NB4 (cell line): Measurements from ENCODE around the gene DNAJC7.

Experiments
- DNase-seq: peaks from one replicate; pipeline ENCODE4 v3.0.0; 2010; ENCODE audit warnings: low read depth
- H3K4me3 ChIP-seq: one replicate; pipeline ENCODE4 v1.5.1; 2011; ENCODE audit warnings: mild to moderate bottlenecking, low read depth, low read length, moderate library complexity
- MYC ChIP-seq: IDR thresholded peaks from 2 replicates; pipeline ENCODE4 v1.6.1; 2011; ENCODE audit warnings: low read depth, low read length
- POLR2A ChIP-seq: IDR thresholded peaks from 2 replicates; pipeline ENCODE4 v1.6.1; 2011; ENCODE audit warnings: mild to moderate bottlenecking; ENCODE audit not compliant: insufficient read length; ENCODE audit errors: extremely low read depth
- TF ChIP-seq, protein P1 (sequence below): IDR thresholded peaks from 2 replicates; pipeline ENCODE4 v1.6.1; 2011; ENCODE audit warnings: low read depth, low read length
- TF ChIP-seq, protein P2 (sequence below): IDR thresholded peaks from one replicate; pipeline ENCODE4 v1.5.1; 2012; ENCODE audit warnings: low read depth, low read length

DNAJC7 gene

DNA sequence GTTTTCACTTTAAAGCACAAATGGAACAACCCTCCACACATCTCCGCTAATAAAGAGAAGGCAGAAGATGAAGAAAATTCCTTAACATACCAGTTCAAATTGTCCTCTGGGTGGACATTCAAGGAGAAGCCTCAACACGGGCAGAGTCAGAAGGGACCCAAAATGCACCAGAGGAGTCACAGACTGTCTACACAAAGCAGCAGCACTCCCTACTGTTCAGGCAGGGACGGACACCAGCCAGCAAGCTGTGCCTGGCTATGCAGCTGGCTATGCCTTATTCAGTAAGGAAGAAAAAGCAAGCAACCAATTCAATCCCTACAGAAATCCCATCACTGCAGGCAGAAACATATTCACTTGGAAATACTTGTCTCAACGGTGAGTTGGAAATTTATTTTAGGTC lies 8.1 kb downstream of the DNAJC7 start:
- DNase-seq: peak; percentile 30
- TF ChIP-seq, protein P1, sequence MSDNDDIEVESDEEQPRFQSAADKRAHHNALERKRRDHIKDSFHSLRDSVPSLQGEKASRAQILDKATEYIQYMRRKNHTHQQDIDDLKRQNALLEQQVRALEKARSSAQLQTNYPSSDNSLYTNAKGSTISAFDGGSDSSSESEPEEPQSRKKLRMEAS: no peak
- TF ChIP-seq POLR2A: no peak
- TF ChIP-seq, protein P2, sequence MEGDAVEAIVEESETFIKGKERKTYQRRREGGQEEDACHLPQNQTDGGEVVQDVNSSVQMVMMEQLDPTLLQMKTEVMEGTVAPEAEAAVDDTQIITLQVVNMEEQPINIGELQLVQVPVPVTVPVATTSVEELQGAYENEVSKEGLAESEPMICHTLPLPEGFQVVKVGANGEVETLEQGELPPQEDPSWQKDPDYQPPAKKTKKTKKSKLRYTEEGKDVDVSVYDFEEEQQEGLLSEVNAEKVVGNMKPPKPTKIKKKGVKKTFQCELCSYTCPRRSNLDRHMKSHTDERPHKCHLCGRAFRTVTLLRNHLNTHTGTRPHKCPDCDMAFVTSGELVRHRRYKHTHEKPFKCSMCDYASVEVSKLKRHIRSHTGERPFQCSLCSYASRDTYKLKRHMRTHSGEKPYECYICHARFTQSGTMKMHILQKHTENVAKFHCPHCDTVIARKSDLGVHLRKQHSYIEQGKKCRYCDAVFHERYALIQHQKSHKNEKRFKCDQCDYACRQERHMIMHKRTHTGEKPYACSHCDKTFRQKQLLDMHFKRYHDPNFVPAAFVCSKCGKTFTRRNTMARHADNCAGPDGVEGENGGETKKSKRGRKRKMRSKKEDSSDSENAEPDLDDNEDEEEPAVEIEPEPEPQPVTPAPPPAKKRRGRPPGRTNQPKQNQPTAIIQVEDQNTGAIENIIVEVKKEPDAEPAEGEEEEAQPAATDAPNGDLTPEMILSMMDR: no peak
- H3K4me3 ChIP-seq: no peak overlapping the region

DNA sequence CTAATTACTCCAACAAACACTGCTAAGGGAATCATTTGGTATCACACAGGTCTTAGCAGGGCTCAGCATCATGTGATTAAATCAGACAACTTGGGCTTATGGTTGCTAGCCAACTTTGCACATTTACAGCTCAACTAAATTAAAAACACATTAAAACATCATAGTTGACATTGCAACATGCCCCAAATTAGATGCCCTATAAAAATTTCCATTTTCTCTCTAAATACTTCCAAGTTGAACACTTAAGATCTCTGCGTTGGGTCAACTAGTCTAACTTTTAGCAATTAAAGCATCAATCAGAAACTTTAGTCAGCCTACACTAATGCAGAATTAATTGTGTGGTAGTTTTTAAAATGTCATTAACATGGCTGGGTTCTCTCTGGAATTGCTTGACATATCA lies 12.1 kb downstream of the DNAJC7 start:
- no peak overlapping the region for H3K4me3 ChIP-seq
- DNase-seq: no peak
- TF ChIP-seq, protein P2: no peak
- TF ChIP-seq, protein P1: no peak
- TF ChIP-seq MYC (no peak), POLR2A (no peak)

DNA sequence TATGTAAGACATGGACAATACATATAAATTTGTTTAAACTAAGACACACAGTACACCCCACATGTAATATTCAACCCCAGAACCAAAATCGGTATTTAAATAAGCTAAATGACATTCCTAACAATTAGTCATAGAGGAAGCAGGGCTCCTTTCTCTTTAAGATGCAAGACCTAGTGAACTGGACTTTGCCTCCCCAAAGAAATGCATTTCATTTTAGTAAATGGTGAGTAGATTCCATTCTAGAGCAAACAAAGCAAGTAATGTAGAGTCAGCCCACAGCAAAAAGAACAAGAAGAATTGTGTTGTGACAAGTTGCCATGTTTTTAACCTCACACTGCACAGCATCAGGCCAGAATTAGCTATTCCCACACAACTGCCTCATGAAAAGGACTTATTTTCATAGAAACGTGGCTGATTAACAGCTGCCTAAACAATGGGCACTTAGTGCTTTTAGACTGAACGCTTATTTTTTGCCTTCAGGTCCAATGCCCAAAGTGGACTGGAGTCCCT lies 14.4 kb downstream of the DNAJC7 start:
- TF ChIP-seq MYC: no peak
- TF ChIP-seq, protein P1: no peak
- no peak overlapping the region for H3K4me3 ChIP-seq
- DNase-seq: no peak

DNA sequence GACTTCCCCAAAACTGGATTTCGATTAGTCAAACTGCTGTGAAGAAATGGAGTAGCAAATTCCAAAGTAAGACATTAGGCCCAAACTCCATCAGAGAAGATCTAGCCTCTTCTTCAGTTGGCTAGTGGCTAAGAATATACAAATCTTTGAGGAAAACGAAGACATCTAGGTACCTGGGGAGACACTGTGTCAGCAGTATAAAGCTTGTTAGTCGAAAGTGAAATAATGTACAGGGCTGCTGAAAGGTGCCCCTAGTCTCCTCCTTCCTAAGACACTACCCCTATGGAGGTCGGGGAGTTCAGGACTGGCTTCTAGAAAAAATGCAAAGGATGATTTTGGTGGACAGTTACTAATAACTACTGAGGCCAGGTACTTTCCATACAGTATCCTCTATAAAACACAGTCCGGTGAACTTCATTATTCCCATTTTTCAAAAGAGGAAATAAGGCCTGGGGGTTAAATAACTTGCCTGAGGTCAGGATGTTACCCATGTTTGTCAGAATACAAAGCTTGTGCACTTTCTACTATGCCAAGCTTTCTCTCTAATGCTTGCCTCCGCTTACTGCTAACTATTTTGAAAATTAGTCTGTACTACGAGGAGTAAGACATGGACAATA lies 15.0 kb downstream of the DNAJC7 start:
- no peak for DNase-seq
- TF ChIP-seq, protein P1: no peak
- no peak for TF ChIP-seq MYC
- TF ChIP-seq POLR2A: no peak
- TF ChIP-seq, protein P2: no peak
- no peak overlapping the region for H3K4me3 ChIP-seq

DNA sequence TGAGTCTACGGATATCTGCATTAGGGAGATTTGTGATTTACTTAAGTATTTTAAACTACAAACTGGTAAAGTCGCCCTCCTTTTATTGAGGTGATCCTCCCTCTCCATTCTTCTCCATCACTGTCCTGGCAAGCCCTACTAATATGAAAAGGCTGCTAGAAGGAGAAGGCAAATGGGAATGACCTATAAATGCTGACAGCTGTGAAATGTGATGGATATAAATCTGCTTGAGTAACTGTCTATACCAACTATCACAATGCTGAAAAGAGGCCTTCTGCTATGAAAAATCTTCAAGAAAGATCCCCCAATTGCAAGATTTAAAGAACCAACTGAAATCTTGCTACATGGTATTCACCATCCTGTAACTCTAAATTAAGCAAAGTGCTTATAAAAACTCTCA lies 15.5 kb downstream of the DNAJC7 start:
- no peak overlapping the region for H3K4me3 ChIP-seq
- DNase-seq: no peak
- TF ChIP-seq, protein P1: no peak
- no peak for TF ChIP-seq MYC
- TF ChIP-seq POLR2A: no peak
- TF ChIP-seq, protein P2: no peak

DNA sequence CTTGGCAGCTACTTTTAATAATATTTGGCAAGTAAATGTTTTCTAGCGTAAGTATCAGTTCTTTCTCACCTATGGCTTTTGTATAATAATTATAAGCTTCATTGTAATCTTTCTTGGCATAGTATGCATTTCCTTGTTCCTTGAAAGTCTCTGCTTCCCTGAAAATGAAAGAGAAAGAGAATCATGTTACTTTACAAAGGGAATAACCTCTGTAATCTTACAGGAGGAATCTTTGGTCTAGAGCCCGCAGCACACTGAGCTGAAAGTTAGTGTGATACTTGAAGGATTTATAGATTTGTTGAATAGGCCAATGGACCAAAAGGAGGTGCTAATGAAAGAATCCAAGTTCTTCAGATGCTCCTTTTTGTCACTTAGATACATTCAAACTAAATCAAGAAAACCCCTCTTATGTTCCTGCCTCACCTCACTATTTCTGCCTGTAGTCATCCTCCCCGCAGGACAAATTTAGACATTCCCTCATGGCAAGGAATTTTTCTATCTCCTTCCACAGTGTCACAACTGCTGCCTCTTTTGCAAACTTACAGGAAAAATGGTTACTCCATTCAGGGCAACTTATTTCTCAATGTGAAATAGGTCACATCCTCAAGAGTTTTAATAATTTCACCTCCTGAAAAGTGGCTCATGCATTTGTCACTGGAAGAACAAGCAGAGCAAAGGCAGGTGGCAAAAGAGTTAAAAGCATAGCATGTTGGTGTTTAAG lies 16.7 kb downstream of the DNAJC7 start:
- no peak for TF ChIP-seq POLR2A
- TF ChIP-seq, protein P1: no peak
- TF ChIP-seq, protein P2: no peak
- no peak for TF ChIP-seq MYC
- no peak for DNase-seq
- H3K4me3 ChIP-seq: no peak overlapping the region
